Aorta (tissue), 5 donors: ENCODE data around the gene BID. TPM values are rescaled to one million over a fixed set of nuclear protein-coding genes. Genes with fewer than 3 reads are reported as not detected.
A peak's percentile ranks its signal among the peaks of the same experiment; 100 is the strongest.

ENCODE experiments used
- ATAC-seq: fragments of 200-7000 bp; cut with Tn5 transposase; one replicate; pipeline ENCODE4 v1.9.1; 2022; ENCODE audit warnings: moderate library complexity; ENCODE audit not compliant: low FRiP score
- DNase-seq, 2 donors: peaks; one replicate each; pipeline ENCODE4 v3.0.0-alpha.2; 2020
- H3K27ac ChIP-seq, 2 donors: one replicate each; pipeline ENCODE4 v1.5.1; 2013; ENCODE audit warnings: low read length in 2 of 2, mild to moderate bottlenecking in 2 of 2, moderate library complexity in 2 of 2, control low read depth in 1 of 2, inconsistent platforms in 1 of 2, low read depth in 1 of 2
- H3K27me3 ChIP-seq, 2 donors: one replicate each; pipeline ENCODE4 v1.6.1; 2013; ENCODE audit warnings: control low read depth in 1 of 2, low read length in 1 of 2, mild to moderate bottlenecking in 1 of 2, moderate library complexity in 1 of 2; ENCODE audit not compliant: insufficient read depth in 2 of 2, control insufficient read depth in 1 of 2
- H3K36me3 ChIP-seq, 2 donors: one replicate each; pipeline ENCODE4 v1.6.1; 2013; ENCODE audit warnings: control low read depth in 1 of 2, low read length in 1 of 2, mild to moderate bottlenecking in 1 of 2; ENCODE audit not compliant: insufficient read depth in 2 of 2, control insufficient read depth in 1 of 2
- H3K4me1 ChIP-seq, 2 donors: one replicate each; pipeline ENCODE4 v1.6.1; 2013; ENCODE audit warnings: low read length in 2 of 2, control low read depth in 1 of 2, mild to moderate bottlenecking in 1 of 2, moderate library complexity in 1 of 2; ENCODE audit not compliant: insufficient read depth in 2 of 2, control insufficient read depth in 1 of 2
- H3K4me3 ChIP-seq, 2 donors: one replicate each; pipeline ENCODE4 v1.5.1; 2013; ENCODE audit warnings: low read length in 2 of 2, control low read depth in 1 of 2, mild to moderate bottlenecking in 1 of 2
- H3K9me3 ChIP-seq: one replicate; pipeline ENCODE4 v1.6.1; 2013; ENCODE audit warnings: mild to moderate bottlenecking, low read length; ENCODE audit not compliant: control insufficient read depth
- WGBS, 2 donors: extraction: QIAGEN DNeasy Blood & Tissue Kit; methylation state at CpG; one replicate each; pipeline ENCODE4 v1.1.7; 2013; 5-methylcytosine and 5-hydroxymethylcytosine counted together
- intact Hi-C, 2 donors: fragments of 100-400 bp; cut with DNase I; formaldehyde crosslinking; loops; one replicate each; pipeline versions ENCODE4 v1.14.2 to v1.15.0; 2022
- long read RNA-seq, 2 donors: library from polyadenylated mRNA; unstranded; transcript quantifications; one replicate each; pipeline ENCODE4 v2.0.0, GENCODE V29; 2020 to 2021
- polyA plus RNA-seq, 2 donors: library from polyadenylated mRNA; stranded (reverse); fragments of 200-250 nt; gene quantifications; one replicate each; pipeline ENCODE4 v1.2.3, GENCODE V29; 2013
- total RNA-seq, 2 donors: library from RNA; stranded (reverse); fragmentation: NEBNext Ultra II Directional; extraction: Animal tissue kit (Norgen Biotek cat#: 25700); gene quantifications; one replicate each; pipeline ENCODE4 v1.2.1, GENCODE V29; 2021
- donor health status: healthy with polysubstance abuse.
- donor health status: Bipolar disorder and iron deficiency.
- donor health status: DM: no; HTN: no; CAD: no.
- donor health status: DM: no; HTN: no; CAD: no.
- donor health status: DM: yes; HTN: yes; CAD: no.

The BID gene
- total RNA-seq (10 to 100 TPM; 11.5 to 12.7 TPM), polyA plus RNA-seq (1 to 10 TPM; 8.1 to 8.4 TPM)
- long read RNA-seq, donor 1, transcript BID-204 (5 exons, 2,129 nt), result minor isoform, 5 of 46 reads
- long read RNA-seq, donor 1, transcript BID-203 (4 exons, 1,879 nt), result minor isoform, 6 of 46 reads
- long read RNA-seq, donor 1, transcript BID-215 (6 exons, 2,199 nt), result major isoform, 31 of 46 reads
- long read RNA-seq, donor 1, partial matches to known transcripts, result 0 of 46 reads
- long read RNA-seq, donor 1, other reads (novel, unspliced or antisense), result 2 of 46 reads
- long read RNA-seq, donor 2, transcript BID-215 (6 exons, 2,199 nt), result major isoform, 8 of 10 reads
- long read RNA-seq, donor 2, partial matches to known transcripts, result 0 of 10 reads
- long read RNA-seq, donor 2, other reads (novel, unspliced or antisense), result 2 of 10 reads

- no peak within 1 kb of the TSS for H3K27ac ChIP-seq
- peak; percentile 20 for ATAC-seq
- intact Hi-C loops, result no loop called here
- H3K4me3 ChIP-seq, result peak within 1 kb of the TSS; percentile 39 to 41
- H3K36me3 ChIP-seq, result no peaks in the 10 kb centered on the region
- DNase-seq, result peak; percentile 68 to 87
- H3K4me1 ChIP-seq, result no peaks in the 10 kb centered on the region
- no peaks in the 10 kb centered on the region for H3K27me3 ChIP-seq
- WGBS, 2 donors, result 1% methylated on average over 15 to 64 of the region's 64 CpGs
- no peaks in the 10 kb centered on the region for H3K9me3 ChIP-seq
These were observed at the start of gene BID for GRCh38 chr22:17774206-17774925. Gene BID, minus strand, starts transcription at chr22:17774469. Its CDS starts 24,353 bp downstream, at chr22:17750116.

- no peaks in the 10 kb centered on the region for H3K36me3 ChIP-seq
- H3K27ac ChIP-seq, result no peak overlapping the region
- H3K9me3 ChIP-seq, result no peaks in the 10 kb centered on the region
- H3K4me1 ChIP-seq, result no peaks in the 10 kb centered on the region
- intact Hi-C loops, result no loop called here
- no peak for ATAC-seq
- DNase-seq, result no peak
- whole genome bisulfite sequencing, 2 donors, result 87 to 94% methylated on average over 15 of the region's 15 CpGs
- H3K4me3 ChIP-seq, result no peak overlapping the region
- H3K27me3 ChIP-seq, result no peaks in the 10 kb centered on the region
These were observed 49.7 kb upstream of the BID start for GRCh38 chr22:17823964-17824363.

GRCh38 chr22:17823226-17823625, 49.0 kb upstream of the BID start:
- 90 to 92% methylated on average over 4 of the region's 4 CpGs for WGBS, 2 donors
- Histone ChIP-seq H3K27ac (no peak overlapping the region), H3K36me3 (no peaks in the 10 kb centered on the region), H3K4me3 (no peak overlapping the region), H3K27me3 (no peaks in the 10 kb centered on the region), H3K9me3 (no peaks in the 10 kb centered on the region), H3K4me1 (no peaks in the 10 kb centered on the region)
- DNase-seq (no peak), ATAC-seq (no peak)
- intact Hi-C loops, result no loop called here

DNA sequence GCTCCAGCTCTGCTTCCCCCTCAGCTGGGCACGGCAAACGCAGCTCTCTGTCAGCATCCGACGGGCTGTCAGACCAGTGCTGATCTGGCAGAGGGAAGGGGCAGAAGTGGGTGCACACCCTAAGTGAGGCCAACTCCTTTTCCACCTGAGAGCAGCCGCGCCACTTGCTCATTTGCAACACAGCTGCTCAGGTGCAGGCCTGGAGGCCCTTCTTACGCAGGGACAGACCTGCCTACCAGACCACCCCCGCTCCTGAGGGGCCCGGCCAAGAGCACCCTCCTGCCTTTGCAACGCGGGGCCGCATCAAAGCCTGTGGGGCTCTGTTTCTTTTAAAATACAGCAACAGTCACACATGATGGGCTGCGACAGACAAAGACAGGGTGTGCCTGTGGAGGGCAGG, 47.8 kb upstream of the BID start:
- Histone ChIP-seq H3K9me3 (no peaks in the 10 kb centered on the region), H3K36me3 (no peaks in the 10 kb centered on the region), H3K27me3 (no peaks in the 10 kb centered on the region), H3K4me3 (no peak overlapping the region), H3K4me1 (no peaks in the 10 kb centered on the region), H3K27ac (no peak overlapping the region)
- intact Hi-C loops, result no loop called here
- 95 to 96% methylated on average over 13 of the region's 13 CpGs for WGBS, 2 donors
- ATAC-seq (no peak), DNase-seq (no peak)

DNA sequence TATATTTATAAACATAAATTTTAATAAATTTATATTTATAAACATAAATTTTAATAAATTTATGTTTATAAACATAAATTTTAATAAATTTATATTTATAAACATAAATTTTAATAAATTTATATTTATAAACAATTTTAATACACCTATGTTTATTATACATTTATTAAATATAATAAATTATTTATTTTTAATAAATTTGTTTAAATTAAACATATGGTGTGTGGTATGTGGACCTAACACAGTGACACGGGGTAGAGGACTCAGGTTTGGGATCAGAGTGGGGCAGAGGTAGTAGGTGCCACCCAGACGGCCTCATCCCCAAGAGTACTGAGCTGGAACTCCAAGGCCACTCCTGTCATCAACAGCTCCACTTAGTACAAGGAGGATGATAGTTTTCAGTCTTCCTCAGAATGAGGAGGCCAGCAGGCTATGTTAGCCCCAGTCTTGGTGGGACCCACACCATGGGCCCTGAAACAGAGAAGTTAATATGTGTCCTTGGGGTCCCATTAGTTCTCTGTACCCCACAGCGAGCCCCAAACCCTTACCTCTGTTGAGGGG, 46.7 kb upstream of the BID start:
- WGBS, 2 donors, result 86 to 89% methylated on average over 3 of the region's 3 CpGs
- intact Hi-C loops, result no loop called here
- DNase-seq (no peak), ATAC-seq (no peak)
- Histone ChIP-seq H3K27me3 (no peaks in the 10 kb centered on the region), H3K4me1 (no peaks in the 10 kb centered on the region), H3K4me3 (no peak overlapping the region), H3K36me3 (no peaks in the 10 kb centered on the region), H3K9me3 (no peaks in the 10 kb centered on the region), H3K27ac (no peak overlapping the region)

DNA sequence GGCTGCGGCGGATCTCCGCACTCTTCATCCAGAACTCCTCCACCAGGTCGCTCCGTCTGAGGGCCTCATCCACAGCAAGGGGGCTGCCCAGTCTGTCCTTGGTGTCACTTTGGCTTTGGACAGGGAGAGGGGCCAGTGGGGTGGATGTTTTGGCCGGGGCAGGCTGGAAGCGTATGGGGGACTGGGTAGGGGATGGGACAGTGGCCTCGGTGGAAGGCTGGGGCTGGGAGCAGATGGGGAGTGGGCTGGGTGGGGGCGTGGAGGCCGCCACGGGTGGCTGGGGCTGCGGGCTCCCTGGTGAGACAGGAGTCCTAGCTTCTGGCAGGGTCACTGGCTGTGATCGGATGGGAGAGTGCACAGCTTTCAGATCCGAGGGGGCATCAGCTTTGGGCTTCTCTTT, 44.4 kb upstream of the BID start:
- Histone ChIP-seq H3K36me3 (peaks cover 0 to 2% of the 10 kb centered on the region in 2 donors), H3K9me3 (no peaks in the 10 kb centered on the region), H3K4me3 (no peak overlapping the region), H3K27me3 (no peaks in the 10 kb centered on the region), H3K4me1 (no peaks in the 10 kb centered on the region), H3K27ac (no peak overlapping the region)
- no peak for ATAC-seq
- intact Hi-C loops, result no loop called here
- whole genome bisulfite sequencing, 2 donors, result 92 to 93% methylated on average over 14 of the region's 14 CpGs
- DNase-seq, result no peak

DNA sequence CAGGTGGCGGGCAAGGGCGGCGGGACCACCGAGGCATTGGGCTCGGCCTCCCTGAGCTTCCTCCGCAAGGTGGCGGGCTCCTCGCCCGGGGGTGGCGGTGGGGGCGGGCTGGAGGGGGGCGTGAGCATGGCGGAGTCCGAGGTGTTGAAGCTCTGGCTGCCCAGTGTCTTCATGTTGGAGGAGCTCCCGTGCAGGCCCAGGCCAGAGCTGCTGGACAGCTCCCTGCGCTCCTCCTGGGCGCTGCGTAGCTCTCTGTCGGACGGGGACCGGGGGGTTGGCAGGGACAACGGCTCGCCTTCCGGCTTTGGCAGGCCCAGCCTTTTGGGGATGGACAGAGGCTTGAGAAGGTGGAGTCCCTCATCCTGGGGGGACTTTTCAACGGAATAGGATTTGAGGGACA, 43.9 kb upstream of the BID start:
- H3K4me3 ChIP-seq, result no peak overlapping the region
- peaks cover 0 to 2% of the 10 kb centered on the region in 2 donors for H3K36me3 ChIP-seq
- no peaks in the 10 kb centered on the region for H3K4me1 ChIP-seq
- DNase-seq (no peak), ATAC-seq (no peak)
- H3K27ac ChIP-seq, result no peak overlapping the region
- H3K27me3 ChIP-seq, result no peaks in the 10 kb centered on the region
- 88 to 92% methylated on average over 25 of the region's 25 CpGs for WGBS, 2 donors
- no peaks in the 10 kb centered on the region for H3K9me3 ChIP-seq
- intact Hi-C loops, result no loop called here

GRCh38 chr22:17817511-17818065, 43.3 kb upstream of the BID start:
- H3K4me1 ChIP-seq, result no peaks in the 10 kb centered on the region
- ATAC-seq (no peak), DNase-seq (no peak)
- WGBS, 2 donors, result 92 to 94% methylated on average over 32 to 33 of the region's 33 CpGs
- H3K27me3 ChIP-seq, result no peaks in the 10 kb centered on the region
- no peaks in the 10 kb centered on the region for H3K9me3 ChIP-seq
- H3K36me3 ChIP-seq, result peaks cover 0 to 2% of the 10 kb centered on the region in 2 donors
- intact Hi-C loops, result no loop called here
- no peak overlapping the region for H3K27ac ChIP-seq
- no peak overlapping the region for H3K4me3 ChIP-seq
